ENCODE data around the gene DAZAP1.

- TF ChIP-seq POLR2A (IDR thresholded peaks at IDR 0.05) = no peak
- no peak for TF ChIP-seq CTCF (IDR thresholded peaks at IDR 0.05 in 4 of 5, conservative IDR thresholded peaks at IDR 0.05 in 1 of 5)
These were observed 63.1 kb downstream of the DAZAP1 start for GRCh38 chr19:1470305-1471009.

All from gastrocnemius medialis (tissue), 4 donors.